Measurements from ENCODE around the gene GJA1. TPM values are rescaled to one million over a fixed set of nuclear protein-coding genes. Genes with fewer than 3 reads are reported as not detected.

Gene GJA1
- total and polyA plus RNA-seq, 2 of the 4 experiments (the other 2 are of a cell fraction), result 180 to 323 TPM

- Histone ChIP-seq H3K4me3 (ENCODE audit: insufficient read depth, low read depth, low read length) (no peak overlapping the region), H3K36me3 (ENCODE audit: control insufficient read depth, insufficient read depth, low read length) (no peaks in the 10 kb centered on the region), H2AK5ac (ENCODE audit: low read depth, low read length) (no peak overlapping the region), H3K79me1 (ENCODE audit: low read depth in 1 of 2, low read length in 2 of 2) (no peaks in the 10 kb centered on the region), H3K9me1 (ENCODE audit: insufficient read depth, low read length) (no peaks in the 10 kb centered on the region), H3K56ac (ENCODE audit: extremely low read depth, insufficient read depth, low read length) (no peak overlapping the region), H3K9ac (ENCODE audit: low read depth, low read length) (no peak overlapping the region), H2BK5ac (ENCODE audit: low read depth, low read length, poor library complexity, severe bottlenecking) (no peak overlapping the region), H4K5ac (ENCODE audit: low read depth, low read length) (no peak overlapping the region), H3K27me3 (ENCODE audit: control insufficient read depth, insufficient read depth, low read length) (no peaks in the 10 kb centered on the region; the same call in 1 of the 2 replicates), H3K4me1 (ENCODE audit: control insufficient read depth, insufficient read depth, low read length) (no peaks in the 10 kb centered on the region), H4K91ac (ENCODE audit: insufficient read depth, low read depth, low read length) (no peak overlapping the region), H2AK9ac (replicated peaks; ENCODE audit: low read depth, low read length, poor library complexity) (no peak overlapping the region), H3K23ac (ENCODE audit: low read depth, low read length) (no peak overlapping the region), H4K8ac (ENCODE audit: low read depth in 2 of 2, low read length in 2 of 2) (no peak overlapping the region), H3K4ac (ENCODE audit: low read depth, low read length) (no peak overlapping the region), H3K4me2 (ENCODE audit: low read depth, low read length) (no peak overlapping the region), H4K20me1 (ENCODE audit: insufficient read depth, low read length) (no peaks in the 10 kb centered on the region), H3K27ac (ENCODE audit: insufficient read depth, low read length) (no peak overlapping the region), H3K14ac (replicated peaks; ENCODE audit: low read depth, low read length) (no peak overlapping the region), H3K18ac (ENCODE audit: low read depth, low read length) (no peak overlapping the region), H3K9me3 (ENCODE audit: control insufficient read depth, insufficient read depth, low read length) (no peaks in the 10 kb centered on the region), H2BK120ac (ENCODE audit: low read depth, low read length) (no peak overlapping the region), H2AFZ (replicated peaks; ENCODE audit: low read length, poor library complexity) (no peak overlapping the region), H2BK20ac (ENCODE audit: low read depth, low read length) (no peak overlapping the region), H2BK15ac (ENCODE audit: low read depth, low read length) (no peak overlapping the region)
- TF ChIP-seq SMC3 (IDR thresholded peaks at IDR 0.05; ENCODE audit: low read depth, low read length), result no peak
- no peak for TF ChIP-seq CHD1 (IDR thresholded peaks at IDR 0.05; ENCODE audit: low read depth, low read length)
- TF ChIP-seq RFX5 (IDR thresholded peaks at IDR 0.05; ENCODE audit: low read depth, low read length), result no peak
- TF ChIP-seq NFE2L2 (IDR thresholded peaks at IDR 0.05; ENCODE audit: low read depth, low read length), result no peak
- no peak for TF ChIP-seq CTCF (conservative IDR thresholded peaks at IDR 0.05; ENCODE audit: low read depth, low read length)
- TF ChIP-seq RAD21 (IDR thresholded peaks at IDR 0.05; ENCODE audit: low read length), result no peak
- no peak for TF ChIP-seq MAZ (IDR thresholded peaks at IDR 0.05; ENCODE audit: borderline replicate concordance, low read depth, low read length)
- TF ChIP-seq CEBPB (IDR thresholded peaks at IDR 0.05; ENCODE audit: low read depth, low read length), result no peak
- TF ChIP-seq RCOR1 (IDR thresholded peaks at IDR 0.05; ENCODE audit: insufficient replicate concordance, low read length), result no peak
- TF ChIP-seq BHLHE40 (IDR thresholded peaks at IDR 0.05; ENCODE audit: low read depth, low read length), result no peak
- no peak for TF ChIP-seq MAFK (IDR thresholded peaks at IDR 0.05; ENCODE audit: low read depth, low read length)
- TF ChIP-seq, protein P1, sequence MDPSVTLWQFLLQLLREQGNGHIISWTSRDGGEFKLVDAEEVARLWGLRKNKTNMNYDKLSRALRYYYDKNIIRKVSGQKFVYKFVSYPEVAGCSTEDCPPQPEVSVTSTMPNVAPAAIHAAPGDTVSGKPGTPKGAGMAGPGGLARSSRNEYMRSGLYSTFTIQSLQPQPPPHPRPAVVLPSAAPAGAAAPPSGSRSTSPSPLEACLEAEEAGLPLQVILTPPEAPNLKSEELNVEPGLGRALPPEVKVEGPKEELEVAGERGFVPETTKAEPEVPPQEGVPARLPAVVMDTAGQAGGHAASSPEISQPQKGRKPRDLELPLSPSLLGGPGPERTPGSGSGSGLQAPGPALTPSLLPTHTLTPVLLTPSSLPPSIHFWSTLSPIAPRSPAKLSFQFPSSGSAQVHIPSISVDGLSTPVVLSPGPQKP (IDR thresholded peaks at IDR 0.05; ENCODE audit: borderline replicate concordance, low read depth, low read length), result no peak
- TF ChIP-seq FOS (IDR thresholded peaks at IDR 0.05; ENCODE audit: low read depth, low read length), result no peak
- TF ChIP-seq, protein P2, sequence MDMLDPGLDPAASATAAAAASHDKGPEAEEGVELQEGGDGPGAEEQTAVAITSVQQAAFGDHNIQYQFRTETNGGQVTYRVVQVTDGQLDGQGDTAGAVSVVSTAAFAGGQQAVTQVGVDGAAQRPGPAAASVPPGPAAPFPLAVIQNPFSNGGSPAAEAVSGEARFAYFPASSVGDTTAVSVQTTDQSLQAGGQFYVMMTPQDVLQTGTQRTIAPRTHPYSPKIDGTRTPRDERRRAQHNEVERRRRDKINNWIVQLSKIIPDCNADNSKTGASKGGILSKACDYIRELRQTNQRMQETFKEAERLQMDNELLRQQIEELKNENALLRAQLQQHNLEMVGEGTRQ (IDR thresholded peaks at IDR 0.05; ENCODE audit: low read depth, low read length), result no peak
- TF ChIP-seq POLR2A (IDR thresholded peaks at IDR 0.05; ENCODE audit: low read depth, low read length), result no peak
- DNase-seq (no peak), ATAC-seq (ENCODE audit: low read depth) (no peak)
- ChIA-PET CTCF (interaction anchor here (1.0 kb wide), 1 partner anchor 11 kb away, joined by 3 read pairs; no protein-coding TSS in a partner anchor), POLR2A (ENCODE audit: unreplicated experiment) (no interaction called here)
- WGBS, 2 experiments (ENCODE audit: extremely low coverage in 2 of 2, insufficient read length in 1 of 2), result 65% methylated on average over 2 of the region's 3 CpGs; no CpG with 5 or more reads in 1 of the 2 experiments
- no TSS peak for BruUV-seq (replicated peaks)
- intact Hi-C loops (cut with micrococcal nuclease) (no loop called here), dilution Hi-C loops (cut with HindIII; ENCODE audit: low sequenced_read_pairs, unreplicated experiment) (no loop called here), in situ Hi-C loops (cut with MboI; ENCODE audit: low sequenced_read_pairs) (no loop called here)
Observed at GRCh38 chr6:121389419-121389818, 46.0 kb upstream of the GJA1 start.

Data from IMR-90 (cell line).